Prostate gland (tissue), 2 donors: Measurements from ENCODE around the gene KDM4B. TPM values are rescaled to one million over a fixed set of nuclear protein-coding genes. Genes with fewer than 3 reads are reported as not detected.

Experiments
- DNase-seq: peaks from one replicate; pipeline ENCODE4 v3.0.0-alpha.2; 2019; ENCODE audit warnings: low spot score
- H3K27ac ChIP-seq, 2 donors: fragments of 200-600 bp; sonication (generic); 2 replicates each; pipeline ENCODE4 v1.5.1; 2017 to 2019
- H3K27me3 ChIP-seq: fragments of 200-600 bp; sonication (generic); replicated peaks from 2 replicates; pipeline ENCODE4 v1.5.1; 2019; ENCODE audit not compliant: insufficient read depth
- H3K36me3 ChIP-seq, 2 donors: fragments of 200-600 bp; sonication (generic); 1 replicate in 1 of 2; 2 replicates in 1 of 2; pipeline versions ENCODE4 v1.5.1 to v1.8.1; 2017 to 2019
- H3K4me1 ChIP-seq: fragments of 200-600 bp; sonication (generic); replicated peaks from 2 replicates; pipeline ENCODE4 v1.5.1; 2019
- H3K4me3 ChIP-seq, 2 donors: fragments of 200-600 bp; sonication (generic); 2 replicates each; pipeline ENCODE4 v1.5.1; 2017 to 2019
- H3K9me3 ChIP-seq: fragments of 200-600 bp; sonication (generic); 2 replicates; pipeline ENCODE4 v1.5.1; 2017
- POLR2A ChIP-seq: fragments of 450-650 bp; IDR thresholded peaks from one replicate; pipeline ENCODE4 v1.6.1; 2016; ENCODE audit warnings: antibody characterized with exemption, mild to moderate bottlenecking
- POLR2AphosphoS5 ChIP-seq: sonication (generic); formaldehyde crosslinking; IDR thresholded peaks from one replicate; pipeline ENCODE4 v1.6.1; 2017; ENCODE audit warnings: antibody characterized with exemption
- WGBS: methylation state at CpG from one replicate; pipeline ENCODE4 v1.1.5; 2018; 5-methylcytosine and 5-hydroxymethylcytosine counted together
- intact Hi-C: fragments of 100-400 bp; cut with DNase I; formaldehyde crosslinking; loops from one replicate; pipeline ENCODE4 v1.14.2; 2022
- total RNA-seq, 2 donors: library from RNA; depleted of rRNA; stranded (reverse); fragments of >200 nt; gene quantifications; one replicate each; pipeline ENCODE4 v1.1.0, GENCODE V29; 2016
- TF ChIP-seq, protein P1 (sequence below), 4 experiments: fragments of 200-600 bp in 2 of 4; fragments of 450-650 bp in 2 of 4; sonication (generic) in 2 of 4; IDR thresholded peaks; 1 replicate in 3 of 4; 2 replicates in 1 of 4; pipeline ENCODE4 v1.5.1; 2016 to 2019; ENCODE audit warnings: antibody characterized with exemption in 4 of 4, mild to moderate bottlenecking in 2 of 4, moderate library complexity in 2 of 4

KDM4B gene
- total RNA-seq, 2 donors from 2014 or later = 74.6 to 136 TPM

DNA sequence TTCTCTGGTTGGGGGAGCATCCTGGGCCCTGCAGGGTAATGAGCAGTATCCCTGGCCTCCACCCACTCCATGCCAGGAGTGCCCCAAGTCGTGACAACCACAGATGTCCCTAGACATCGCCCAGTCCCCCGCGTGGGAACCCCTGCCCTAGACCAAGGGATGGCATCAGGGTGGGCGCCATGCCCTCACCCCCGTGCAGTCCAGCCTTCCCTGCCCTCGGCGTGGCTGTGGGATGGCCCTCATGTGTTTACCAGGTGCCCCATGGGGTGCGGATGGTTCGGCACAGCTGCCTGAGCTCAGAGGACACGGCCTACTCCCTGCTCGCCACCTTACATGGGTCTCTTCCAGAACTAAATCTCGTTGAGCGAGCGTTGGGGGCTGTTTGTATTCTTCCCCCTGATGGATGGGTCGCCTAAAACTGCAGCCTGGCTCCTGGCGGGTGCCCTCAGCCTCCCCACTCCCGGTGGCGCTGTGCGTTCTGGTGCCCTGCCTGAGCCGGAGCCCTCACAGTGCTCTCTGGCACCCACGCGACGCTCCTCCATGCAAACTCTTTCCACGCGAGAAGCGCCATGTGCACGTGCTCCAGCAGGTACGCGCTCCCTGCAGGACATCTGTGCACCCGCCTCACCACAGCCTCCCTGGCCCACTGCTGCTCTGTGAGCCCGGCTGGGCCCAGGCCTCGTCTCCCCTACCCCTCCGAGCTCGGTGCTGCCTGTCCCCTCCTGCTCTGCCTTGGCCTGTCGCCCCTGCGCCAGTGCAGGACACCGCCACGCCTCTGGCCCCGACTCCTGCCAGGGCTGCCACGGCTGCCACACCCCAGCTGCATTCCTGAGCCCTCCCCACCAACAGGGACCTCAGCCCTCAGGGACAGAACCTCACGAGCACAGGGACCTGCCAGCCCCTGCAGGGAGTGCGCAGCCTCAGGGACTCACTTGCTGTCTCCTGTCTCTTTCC is 145.0 kb downstream of the KDM4B start:
- no peaks in the 10 kb centered on the region for H3K36me3 ChIP-seq
- 83% methylated on average over 43 of the region's 43 CpGs for WGBS

DNA sequence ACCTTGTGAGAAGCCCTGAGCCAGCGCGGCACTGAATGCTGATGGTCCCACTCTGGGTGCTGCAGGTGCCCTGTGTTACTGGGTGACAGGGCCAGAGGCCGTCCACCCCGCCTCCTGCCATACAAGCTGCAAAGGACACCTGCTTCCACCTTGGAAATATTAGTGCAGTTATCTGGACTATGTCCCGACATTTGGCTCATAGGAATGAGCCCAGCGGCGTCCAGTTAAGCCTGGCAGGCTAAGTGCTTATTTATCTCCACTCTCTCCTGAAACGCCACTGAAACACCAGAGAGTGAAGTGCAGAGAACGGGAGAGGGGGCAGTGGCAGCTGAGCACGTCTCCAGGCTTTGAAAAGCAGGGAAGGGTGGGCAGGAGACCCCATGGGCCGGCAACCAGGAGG is 145.8 kb downstream of the KDM4B start:
- DNase-seq = no peak
- intact Hi-C loops = no loop called here
- TF ChIP-seq POLR2AphosphoS5 (no peak), POLR2A (no peak)
- TF ChIP-seq, protein P1, sequence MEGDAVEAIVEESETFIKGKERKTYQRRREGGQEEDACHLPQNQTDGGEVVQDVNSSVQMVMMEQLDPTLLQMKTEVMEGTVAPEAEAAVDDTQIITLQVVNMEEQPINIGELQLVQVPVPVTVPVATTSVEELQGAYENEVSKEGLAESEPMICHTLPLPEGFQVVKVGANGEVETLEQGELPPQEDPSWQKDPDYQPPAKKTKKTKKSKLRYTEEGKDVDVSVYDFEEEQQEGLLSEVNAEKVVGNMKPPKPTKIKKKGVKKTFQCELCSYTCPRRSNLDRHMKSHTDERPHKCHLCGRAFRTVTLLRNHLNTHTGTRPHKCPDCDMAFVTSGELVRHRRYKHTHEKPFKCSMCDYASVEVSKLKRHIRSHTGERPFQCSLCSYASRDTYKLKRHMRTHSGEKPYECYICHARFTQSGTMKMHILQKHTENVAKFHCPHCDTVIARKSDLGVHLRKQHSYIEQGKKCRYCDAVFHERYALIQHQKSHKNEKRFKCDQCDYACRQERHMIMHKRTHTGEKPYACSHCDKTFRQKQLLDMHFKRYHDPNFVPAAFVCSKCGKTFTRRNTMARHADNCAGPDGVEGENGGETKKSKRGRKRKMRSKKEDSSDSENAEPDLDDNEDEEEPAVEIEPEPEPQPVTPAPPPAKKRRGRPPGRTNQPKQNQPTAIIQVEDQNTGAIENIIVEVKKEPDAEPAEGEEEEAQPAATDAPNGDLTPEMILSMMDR (IDR thresholded peaks at IDR 0.05) = no peak
- 79% methylated on average over 11 of the region's 11 CpGs for WGBS
- Histone ChIP-seq H3K4me1 (no peaks in the 10 kb centered on the region), H3K4me3 (no peak overlapping the region), H3K27me3 (no peaks in the 10 kb centered on the region), H3K36me3 (peaks cover 0 to 3% of the 10 kb centered on the region in 2 donors), H3K27ac (no peak overlapping the region), H3K9me3 (no peaks in the 10 kb centered on the region)

More for the DNA sequence above, 145.0 kb downstream of the KDM4B start:
- no peak overlapping the region for H3K4me3 ChIP-seq
- TF ChIP-seq POLR2AphosphoS5 (no peak), POLR2A (no peak)
- TF ChIP-seq, protein P1 (IDR thresholded peaks at IDR 0.05) = no peak
- intact Hi-C loops = no loop called here
- no peak for DNase-seq
- H3K27ac ChIP-seq = no peak overlapping the region
- H3K27me3 ChIP-seq = no peaks in the 10 kb centered on the region
- no peaks in the 10 kb centered on the region for H3K4me1 ChIP-seq
- no peaks in the 10 kb centered on the region for H3K9me3 ChIP-seq

DNA sequence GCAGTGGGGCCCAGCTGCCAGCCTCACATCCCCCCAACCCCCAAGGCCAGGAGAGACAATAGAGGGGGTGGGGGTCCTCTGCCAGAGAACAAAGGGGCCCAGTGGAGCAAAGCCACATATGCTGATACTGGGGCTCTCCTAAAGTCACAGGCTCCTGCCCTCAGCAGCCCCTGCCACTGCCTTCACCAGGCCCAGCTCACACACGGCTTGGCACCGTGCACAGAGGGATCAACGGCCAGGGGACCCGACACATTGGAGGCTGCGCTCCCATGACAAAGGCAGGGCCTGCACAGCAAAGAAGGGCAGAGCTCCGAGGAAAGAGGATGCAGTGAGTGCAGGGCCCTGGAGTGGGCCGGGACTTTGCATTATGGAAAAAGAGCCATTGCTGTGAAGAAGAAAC is 146.4 kb downstream of the KDM4B start:
- intact Hi-C loops = no loop called here
- 93% methylated on average over 7 of the region's 7 CpGs for WGBS
- DNase-seq = no peak
- TF ChIP-seq POLR2AphosphoS5 (no peak), POLR2A (no peak)
- TF ChIP-seq, protein P1 (IDR thresholded peaks at IDR 0.05) = no peak
- H3K36me3 ChIP-seq = peaks cover 0 to 3% of the 10 kb centered on the region in 2 donors
- no peaks in the 10 kb centered on the region for H3K9me3 ChIP-seq
- no peak overlapping the region for H3K27ac ChIP-seq
- no peaks in the 10 kb centered on the region for H3K4me1 ChIP-seq
- H3K27me3 ChIP-seq = no peaks in the 10 kb centered on the region
- no peak overlapping the region for H3K4me3 ChIP-seq

DNA sequence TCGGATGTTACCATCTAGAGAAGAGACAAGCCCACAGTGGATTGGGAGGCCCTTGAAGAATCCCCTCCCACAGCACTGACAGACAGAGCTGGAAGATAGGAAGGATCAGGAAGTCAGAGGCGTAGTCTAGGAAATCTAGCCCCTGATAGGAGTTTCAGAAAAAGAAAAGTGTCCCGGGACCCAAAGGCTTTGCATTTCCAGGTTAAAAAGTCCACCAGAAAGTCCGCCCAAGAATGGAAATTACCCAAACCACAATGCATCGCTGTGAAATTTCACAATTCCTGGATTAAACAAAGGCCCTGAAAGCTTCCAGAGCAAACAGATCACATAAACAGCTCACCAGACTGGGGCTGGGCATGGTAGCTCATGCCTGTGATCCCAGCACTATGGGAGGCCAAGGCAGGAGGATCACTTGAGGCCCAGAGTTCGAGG is 146.9 kb downstream of the KDM4B start:
- Histone ChIP-seq H3K9me3 (no peaks in the 10 kb centered on the region), H3K27ac (no peak overlapping the region), H3K36me3 (peaks cover 0 to 3% of the 10 kb centered on the region in 2 donors), H3K4me3 (no peak overlapping the region), H3K27me3 (no peaks in the 10 kb centered on the region), H3K4me1 (no peaks in the 10 kb centered on the region)
- no peak for TF ChIP-seq POLR2AphosphoS5
- TF ChIP-seq, protein P1 (IDR thresholded peaks at IDR 0.05) = no peak
- no peak for TF ChIP-seq POLR2A
- WGBS = 92% methylated on average over 6 of the region's 6 CpGs
- no peak for DNase-seq
- intact Hi-C loops = no loop called here

GRCh38 chr19:5116292-5116691 is 147.4 kb downstream of the KDM4B start:
- TF ChIP-seq POLR2A (no peak), POLR2AphosphoS5 (no peak)
- TF ChIP-seq, protein P1 (IDR thresholded peaks at IDR 0.05) = no peak
- H3K36me3 ChIP-seq = peaks cover 0 to 3% of the 10 kb centered on the region in 2 donors
- intact Hi-C loops = no loop called here
- H3K27ac ChIP-seq = no peak overlapping the region
- H3K27me3 ChIP-seq = no peaks in the 10 kb centered on the region
- H3K4me3 ChIP-seq = no peak overlapping the region
- no peaks in the 10 kb centered on the region for H3K4me1 ChIP-seq
- 95% methylated on average over 2 of the region's 2 CpGs for WGBS
- no peak for DNase-seq
- H3K9me3 ChIP-seq = no peaks in the 10 kb centered on the region
